Transverse colon (tissue), 4 donors: Measurements from ENCODE around the gene GDNF.

Source experiments
- CTCF ChIP-seq, 5 experiments: fragments of 200-600 bp in 3 of 5; fragments of 450-650 bp in 2 of 5; sonication (generic) in 3 of 5; IDR thresholded peaks; 1 replicate in 2 of 5; 2 replicates in 3 of 5; pipeline ENCODE4 v1.5.1; 2016 to 2017; ENCODE audit warnings: antibody characterized with exemption in 5 of 5, inconsistent platforms in 3 of 5, mild to moderate bottlenecking in 2 of 5, moderate library complexity in 1 of 5
- EP300 ChIP-seq: sonication (generic); formaldehyde crosslinking; IDR thresholded peaks from one replicate; pipeline ENCODE4 v1.6.1; 2017; ENCODE audit warnings: antibody characterized with exemption, low read depth
- POLR2A ChIP-seq: fragments of 450-650 bp; IDR thresholded peaks from one replicate; pipeline ENCODE4 v1.6.1; 2016; ENCODE audit warnings: antibody characterized with exemption, mild to moderate bottlenecking, moderate library complexity
- POLR2AphosphoS5 ChIP-seq, 3 donors: sonication (generic); formaldehyde crosslinking; IDR thresholded peaks; one replicate each; pipeline ENCODE4 v1.6.1; 2016; ENCODE audit warnings: antibody characterized with exemption in 3 of 3

DNA sequence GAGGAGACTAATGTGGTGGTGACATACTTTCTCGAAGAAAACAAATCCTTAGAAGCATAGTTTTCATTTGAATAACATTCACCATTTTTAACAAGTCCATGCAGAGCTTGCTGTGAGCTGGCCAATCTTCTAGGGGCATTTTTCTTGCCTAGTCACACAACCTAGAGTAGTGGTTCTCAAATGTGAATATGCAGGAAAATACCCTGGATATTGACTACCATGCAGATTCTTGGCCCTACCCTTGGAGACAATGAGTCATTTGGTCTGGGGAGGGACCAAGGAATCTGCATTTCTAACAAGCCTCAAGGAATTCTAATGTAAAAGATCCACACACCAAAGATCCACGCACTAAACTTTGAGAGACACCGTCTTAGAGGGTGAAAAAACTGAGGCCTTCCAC, 23.5 kb downstream of the GDNF start:
- TF ChIP-seq EP300 (no peak), POLR2A (no peak), CTCF (IDR thresholded peaks at IDR 0.05) (no peak), POLR2AphosphoS5 (IDR thresholded peaks at IDR 0.05) (no peak)
